ENCODE data around the gene PLCB3.
A peak's percentile ranks its signal among the peaks of the same experiment; 100 is the strongest.
"Not testable (repeated sequence)": the region's sequence is repeated elsewhere in the genome, so short reads cannot be mapped to it uniquely, and the experiment has no call there.

Gene PLCB3

DNA sequence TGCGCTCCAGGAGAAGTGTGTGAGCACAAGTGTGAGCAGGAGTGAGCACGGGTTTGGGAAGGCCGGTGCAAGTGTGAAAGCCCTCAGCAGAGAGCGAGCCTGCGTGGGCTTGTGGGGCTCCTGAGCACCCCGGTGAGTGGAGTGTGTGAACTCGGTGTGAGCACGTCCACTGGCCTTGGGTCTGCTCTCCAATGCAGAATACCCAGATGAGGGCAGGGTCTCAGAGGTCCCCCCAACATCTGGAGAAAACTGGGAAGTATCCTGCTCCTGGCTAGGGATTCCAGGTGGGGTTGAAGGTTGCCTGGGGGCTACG, 55.2 kb downstream of the PLCB3 start:
- no peak for DNase-seq

DNA sequence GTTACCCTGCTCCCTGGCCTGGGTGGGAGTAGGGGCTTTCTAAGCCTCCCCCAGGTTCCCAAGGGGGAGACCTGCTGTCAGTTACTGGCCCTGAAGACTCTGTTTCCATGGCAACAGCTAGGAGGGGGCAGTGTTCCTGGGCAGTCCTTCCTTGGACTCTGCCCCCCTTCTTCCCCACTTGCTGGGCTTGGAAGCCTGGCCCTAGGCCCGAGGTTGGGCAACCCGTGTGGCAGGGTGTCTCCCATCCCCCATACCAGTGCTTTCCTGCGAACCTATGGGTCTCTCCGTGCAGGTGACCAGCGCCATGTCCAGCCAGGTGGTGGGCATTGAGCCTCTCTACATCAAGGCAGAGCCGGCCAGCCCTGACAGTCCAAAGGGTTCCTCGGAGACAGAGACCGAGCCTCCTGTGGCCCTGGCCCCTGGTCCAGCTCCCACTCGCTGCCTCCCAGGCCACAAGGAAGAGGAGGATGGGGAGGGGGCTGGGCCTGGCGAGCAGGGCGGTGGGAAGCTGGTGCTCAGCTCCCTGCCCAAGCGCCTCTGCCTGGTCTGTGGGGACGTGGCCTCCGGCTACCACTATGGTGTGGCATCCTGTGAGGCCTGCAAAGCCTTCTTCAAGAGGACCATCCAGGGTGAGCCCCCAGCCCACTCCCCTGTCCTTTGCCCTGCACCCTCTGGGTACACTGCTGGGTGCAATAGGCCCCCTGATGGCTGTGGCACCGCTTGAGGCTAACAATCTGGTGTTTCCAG, 55.7 kb downstream of the PLCB3 start:
- DNase-seq = no peak

DNA sequence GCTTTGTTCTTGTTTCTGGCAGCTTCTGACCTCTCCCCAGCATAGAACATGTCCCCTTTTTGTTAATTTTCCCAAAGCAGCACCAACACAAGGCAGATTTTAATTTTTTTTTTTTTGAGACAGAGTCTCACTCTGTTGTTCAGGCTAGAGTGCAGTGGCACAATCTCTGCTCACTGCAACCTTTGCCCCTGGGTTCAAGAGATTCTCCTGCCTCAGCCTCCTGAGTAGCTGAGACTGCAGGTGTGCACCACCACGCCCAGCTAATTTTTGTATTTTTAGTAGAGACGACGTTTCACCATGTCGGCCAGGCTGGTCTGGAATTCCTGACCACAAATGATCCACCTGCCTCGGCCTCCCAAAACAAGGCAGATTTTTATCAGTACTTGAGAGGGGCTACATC, 56.5 kb downstream of the PLCB3 start:
- DNase-seq = not testable (repeated sequence)

DNA sequence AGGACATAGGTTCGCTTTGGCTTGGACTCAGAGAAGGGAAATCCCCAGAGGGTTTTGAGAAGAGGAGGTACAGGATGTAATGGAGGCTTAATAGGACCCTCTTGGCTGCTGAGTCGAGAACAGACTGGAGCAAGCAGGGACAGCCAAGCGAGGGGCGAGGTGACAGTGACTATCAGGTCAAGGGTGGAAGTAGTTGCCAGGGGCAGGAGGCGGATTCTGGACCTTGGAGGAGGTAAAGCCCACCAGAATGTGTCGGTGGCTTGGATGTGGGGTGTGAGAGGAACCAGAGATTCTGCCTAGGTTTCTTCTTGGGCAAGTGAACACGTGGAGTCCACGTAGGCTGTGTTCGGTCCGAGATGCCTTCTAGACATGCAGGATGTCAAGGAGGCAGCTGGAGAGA, 61.6 kb downstream of the PLCB3 start:
- DNase-seq = no peak

DNA sequence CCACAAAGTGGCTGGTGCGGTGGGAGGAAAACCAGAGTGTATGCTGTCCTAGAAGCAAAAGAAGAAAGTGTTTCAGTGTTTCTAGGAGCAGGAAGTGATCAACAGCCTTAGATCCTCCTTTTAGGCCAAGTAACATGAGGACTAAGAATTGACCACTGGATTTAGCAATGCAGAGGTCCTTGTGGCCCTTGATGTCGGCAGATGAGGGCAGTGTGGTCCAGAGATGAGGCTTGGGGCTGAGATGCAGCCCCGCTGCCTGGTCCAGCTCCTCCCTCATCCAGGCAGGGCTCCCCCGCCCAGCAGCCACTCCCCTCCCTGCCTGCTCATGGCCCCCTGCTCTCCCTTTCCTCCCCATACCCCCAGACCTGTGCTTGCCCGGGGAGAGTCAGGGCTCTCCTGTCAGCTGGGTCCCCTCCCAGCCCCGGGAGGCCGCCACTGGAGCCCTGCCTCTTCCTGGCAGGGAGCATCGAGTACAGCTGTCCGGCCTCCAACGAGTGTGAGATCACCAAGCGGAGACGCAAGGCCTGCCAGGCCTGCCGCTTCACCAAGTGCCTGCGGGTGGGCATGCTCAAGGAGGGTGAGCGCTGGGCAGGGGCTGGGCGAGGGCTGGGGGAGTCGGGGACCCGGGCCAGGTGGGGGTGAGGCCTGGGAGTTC, 62.3 kb downstream of the PLCB3 start:
- DNase-seq = no peak

DNA sequence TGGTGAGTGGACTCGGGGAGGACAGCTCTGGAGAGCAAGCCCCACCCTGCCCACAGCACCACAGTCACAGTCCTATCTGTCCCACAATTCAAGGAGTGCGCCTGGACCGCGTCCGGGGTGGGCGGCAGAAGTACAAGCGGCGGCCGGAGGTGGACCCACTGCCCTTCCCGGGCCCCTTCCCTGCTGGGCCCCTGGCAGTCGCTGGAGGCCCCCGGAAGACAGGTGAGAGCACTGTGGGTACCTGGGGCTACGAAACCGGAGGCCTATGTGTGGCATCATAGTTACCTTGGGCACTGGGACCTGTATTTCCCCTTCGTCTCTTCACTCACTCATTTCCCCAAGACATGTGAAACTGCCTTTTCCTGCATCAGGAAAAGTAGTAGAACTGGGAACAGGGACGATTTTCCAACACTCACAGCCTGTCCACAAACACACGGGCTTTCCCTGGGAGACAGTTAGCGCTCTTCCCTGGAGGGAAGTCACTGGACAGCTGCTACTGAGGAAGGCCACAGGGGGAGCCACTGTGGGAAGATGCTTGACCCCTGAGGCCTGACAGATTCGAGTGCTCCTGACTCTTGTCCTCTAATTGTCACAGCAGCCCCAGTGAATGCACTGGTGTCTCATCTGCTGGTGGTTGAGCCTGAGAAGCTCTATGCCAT, 62.9 kb downstream of the PLCB3 start:
- no peak for DNase-seq

DNA sequence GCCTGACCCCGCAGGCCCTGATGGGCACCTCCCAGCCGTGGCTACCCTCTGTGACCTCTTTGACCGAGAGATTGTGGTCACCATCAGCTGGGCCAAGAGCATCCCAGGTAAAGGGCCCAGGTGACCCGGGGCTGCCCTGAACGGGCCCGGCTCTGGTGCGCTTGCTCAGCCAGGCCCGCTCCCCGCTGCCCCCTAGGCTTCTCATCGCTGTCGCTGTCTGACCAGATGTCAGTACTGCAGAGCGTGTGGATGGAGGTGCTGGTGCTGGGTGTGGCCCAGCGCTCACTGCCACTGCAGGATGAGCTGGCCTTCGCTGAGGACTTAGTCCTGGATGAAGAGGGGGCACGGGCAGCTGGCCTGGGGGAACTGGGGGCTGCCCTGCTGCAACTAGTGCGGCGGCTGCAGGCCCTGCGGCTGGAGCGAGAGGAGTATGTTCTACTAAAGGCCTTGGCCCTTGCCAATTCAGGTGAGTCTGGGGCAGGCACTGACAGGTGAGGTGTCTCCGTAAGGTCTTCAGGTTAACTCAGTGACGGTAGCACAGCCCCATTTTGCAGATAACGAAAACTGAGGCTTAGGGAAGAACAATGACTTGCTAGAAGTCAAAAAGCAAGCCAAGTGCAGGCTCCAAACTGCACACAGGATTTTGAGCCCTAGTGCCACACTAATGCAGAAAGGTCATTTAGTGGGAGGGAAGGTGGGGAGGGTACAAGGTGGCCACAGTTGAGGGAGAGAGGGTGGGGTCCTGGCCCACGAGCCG, 63.7 kb downstream of the PLCB3 start:
- DNase-seq = no peak

DNA sequence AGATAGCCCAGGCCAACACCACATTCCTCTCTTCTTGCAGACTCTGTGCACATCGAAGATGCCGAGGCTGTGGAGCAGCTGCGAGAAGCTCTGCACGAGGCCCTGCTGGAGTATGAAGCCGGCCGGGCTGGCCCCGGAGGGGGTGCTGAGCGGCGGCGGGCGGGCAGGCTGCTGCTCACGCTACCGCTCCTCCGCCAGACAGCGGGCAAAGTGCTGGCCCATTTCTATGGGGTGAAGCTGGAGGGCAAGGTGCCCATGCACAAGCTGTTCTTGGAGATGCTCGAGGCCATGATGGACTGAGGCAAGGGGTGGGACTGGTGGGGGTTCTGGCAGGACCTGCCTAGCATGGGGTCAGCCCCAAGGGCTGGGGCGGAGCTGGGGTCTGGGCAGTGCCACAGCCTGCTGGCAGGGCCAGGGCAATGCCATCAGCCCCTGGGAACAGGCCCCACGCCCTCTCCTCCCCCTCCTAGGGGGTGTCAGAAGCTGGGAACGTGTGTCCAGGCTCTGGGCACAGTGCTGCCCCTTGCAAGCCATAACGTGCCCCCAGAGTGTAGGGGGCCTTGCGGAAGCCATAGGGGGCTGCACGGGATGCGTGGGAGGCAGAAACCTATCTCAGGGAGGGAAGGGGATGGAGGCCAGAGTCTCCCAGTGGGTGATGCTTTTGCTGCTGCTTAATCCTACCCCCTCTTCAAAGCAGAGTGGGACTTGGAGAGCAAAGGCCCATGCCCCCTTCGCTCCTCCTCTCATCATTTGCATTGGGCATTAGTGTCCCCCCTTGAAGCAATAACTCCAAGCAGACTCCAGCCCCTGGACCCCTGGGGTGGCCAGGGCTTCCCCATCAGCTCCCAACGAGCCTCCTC, 64.6 kb downstream of the PLCB3 start:
- not testable (repeated sequence) for DNase-seq

DNA sequence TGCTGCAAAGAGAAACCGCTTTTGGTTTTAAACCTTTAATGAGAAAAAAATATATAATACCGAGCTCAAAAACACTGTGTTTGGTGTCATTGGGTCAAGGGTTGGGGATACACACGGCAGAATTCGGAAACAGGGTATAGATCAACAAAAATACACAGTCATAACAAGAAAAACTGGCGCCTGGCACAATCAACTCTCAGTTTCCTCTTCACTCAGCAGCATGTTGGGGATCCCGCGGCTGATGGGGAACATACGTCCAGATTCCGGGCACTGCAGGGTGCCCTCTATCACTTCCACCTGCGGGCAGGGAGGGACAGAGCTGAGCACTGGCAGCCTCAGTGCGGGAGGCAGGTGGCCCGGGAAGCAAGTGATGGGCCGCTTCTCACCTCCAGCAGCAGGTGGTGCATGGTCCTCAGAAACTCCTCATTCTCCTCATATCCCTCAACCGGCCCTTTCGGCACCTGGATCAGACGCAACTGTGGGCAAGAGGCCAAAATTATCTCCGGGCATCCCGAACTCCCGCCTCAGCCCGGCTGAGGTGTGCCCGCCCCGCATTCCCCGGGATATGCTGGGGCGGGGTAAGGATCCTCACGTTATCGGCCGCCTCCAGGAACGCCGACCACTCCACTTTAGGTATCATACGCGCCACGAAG, 65.5 kb downstream of the PLCB3 start:
- peak; percentile 37 for DNase-seq

DNA sequence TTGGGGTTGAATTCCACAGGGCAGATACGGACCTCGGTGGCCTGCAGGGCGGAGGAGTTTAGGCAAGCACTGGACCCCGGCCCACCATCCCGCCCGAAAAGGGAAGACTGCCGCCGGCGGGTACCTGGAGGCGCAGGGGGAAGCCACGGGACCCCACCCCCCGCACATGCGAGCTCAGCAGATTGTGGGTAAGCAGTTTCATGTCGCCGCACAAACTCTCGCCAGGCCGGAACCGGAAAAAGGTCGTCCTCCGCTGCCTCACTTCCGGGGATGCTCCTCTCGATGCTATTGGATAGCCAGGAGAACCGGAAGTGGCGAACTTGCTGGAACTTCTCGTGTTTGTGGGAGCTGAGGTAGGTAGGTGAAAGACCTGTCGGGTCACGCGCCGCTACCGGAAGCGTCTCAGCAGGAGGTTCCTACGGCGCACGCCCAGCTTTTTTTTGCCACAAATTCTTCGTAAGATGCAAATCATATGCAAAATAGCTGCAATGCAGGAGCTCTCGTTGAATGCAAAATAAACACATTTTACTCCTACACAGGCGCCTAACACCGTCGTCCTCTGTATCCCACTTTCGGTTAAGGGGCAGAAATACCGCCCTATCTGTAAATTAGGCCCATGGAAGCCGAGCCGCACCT, 66.1 kb downstream of the PLCB3 start, which contains the start of gene TRMT112:
Gene TRMT112 (minus strand): TSS at position 235 of the 636 bp plus-strand sequence. CDS start 33 bp downstream, at position 202.
- DNase-seq = peak; percentile 99

DNA sequence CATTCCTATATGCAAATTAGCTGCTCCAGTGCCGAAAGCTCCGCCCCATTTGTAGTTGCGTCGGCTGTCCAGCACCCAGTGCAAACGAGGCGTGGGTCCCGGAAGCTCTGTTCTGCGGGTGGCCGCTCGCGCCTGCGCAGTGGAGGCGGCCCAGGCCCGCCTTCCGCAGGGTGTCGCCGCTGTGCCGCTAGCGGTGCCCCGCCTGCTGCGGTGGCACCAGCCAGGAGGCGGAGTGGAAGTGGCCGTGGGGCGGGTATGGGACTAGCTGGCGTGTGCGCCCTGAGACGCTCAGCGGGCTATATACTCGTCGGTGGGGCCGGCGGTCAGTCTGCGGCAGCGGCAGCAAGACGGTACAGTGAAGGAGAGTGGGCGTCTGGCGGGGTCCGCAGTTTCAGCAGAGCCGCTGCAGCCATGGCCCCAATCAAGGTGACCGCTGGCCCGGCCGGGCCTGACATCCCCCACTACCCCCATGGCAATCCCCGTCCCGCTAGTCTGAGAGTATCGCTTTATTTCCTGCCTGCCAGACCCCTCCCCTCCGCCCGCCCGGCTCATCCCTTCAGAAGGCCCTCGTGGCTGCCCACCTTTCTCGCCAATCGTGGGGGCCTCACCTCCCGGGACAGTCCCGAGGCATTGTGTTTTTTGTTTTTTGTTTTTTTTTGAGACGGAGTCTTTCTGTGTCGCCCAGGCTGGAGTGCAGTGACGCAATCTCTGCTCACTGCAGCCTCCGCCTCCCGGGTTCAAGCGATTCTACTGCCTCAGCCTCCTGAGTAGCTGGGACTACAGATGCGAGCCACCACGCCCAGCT, 66.8 kb downstream of the PLCB3 start, which contains the start of gene PRDX5:
Gene PRDX5 (plus strand): TSS at position 161 of the 805 bp plus-strand sequence. CDS start 95 bp downstream, at position 256.
- peak; percentile 99 for DNase-seq
